Naive thymus-derived CD4-positive, alpha-beta T cell (primary cell): Measurements from ENCODE around the gene RAMP3. TPM values are rescaled to one million over a fixed set of nuclear protein-coding genes. Genes with fewer than 3 reads are reported as not detected.

Source experiments
- ATAC-seq: fragments of 150-1000 bp; cut with Tn5 transposase; 2 replicates; pipeline ENCODE4 v1.10.0; 2021; ENCODE audit warnings: mild to moderate bottlenecking, moderate library complexity
- CTCF ChIA-PET: fragments of 350-600 bp; sonication (Branson Sonifier 250); formaldehyde crosslinking; loops from one replicate; lab custom pipeline; 2021; ENCODE audit warnings: antibody characterized with exemption; lab: Charles Lee
- POLR2A ChIA-PET: fragments of 350-600 bp; sonication (Branson Sonifier 250); formaldehyde crosslinking; loops from one replicate; lab custom pipeline; 2021; ENCODE audit warnings: antibody characterized with exemption, inconsistent platforms; lab: Charles Lee
- DNase-seq, 9 donors: peaks; one replicate each; pipeline versions ENCODE4 v3.0.0 to v3.0.0-alpha.2; 2020 to 2022; ENCODE audit warnings: mixed read lengths in 1 of 9
- H3K27ac ChIP-seq: one replicate; pipeline ENCODE4 v1.7.0; 2013; ENCODE audit warnings: mild to moderate bottlenecking, low read depth, low read length, moderate library complexity
- H3K27me3 ChIP-seq, 2 donors: one replicate each; pipeline ENCODE4 v1.7.0; 2013; ENCODE audit warnings: low read length in 2 of 2, mild to moderate bottlenecking in 2 of 2, moderate library complexity in 2 of 2; ENCODE audit not compliant: control insufficient read depth in 2 of 2, insufficient read depth in 2 of 2
- H3K36me3 ChIP-seq, 3 experiments: 1 replicate in 2 of 3; 2 replicates in 1 of 3; pipeline ENCODE4 v1.7.0; 2013; ENCODE audit warnings: low read length in 3 of 3, mild to moderate bottlenecking in 3 of 3, moderate library complexity in 1 of 3; ENCODE audit not compliant: insufficient read depth in 3 of 3, control insufficient read depth in 2 of 3
- H3K4me1 ChIP-seq, 2 donors: one replicate each; pipeline ENCODE4 v1.7.0; 2013; ENCODE audit warnings: low read length in 2 of 2, mild to moderate bottlenecking in 2 of 2, moderate library complexity in 1 of 2; ENCODE audit not compliant: control insufficient read depth in 2 of 2, insufficient read depth in 2 of 2
- H3K4me3 ChIP-seq: 2 replicates; pipeline ENCODE4 v1.7.0; 2013; ENCODE audit warnings: mild to moderate bottlenecking, low read length
- H3K9me3 ChIP-seq, 3 experiments: 1 replicate in 2 of 3; 2 replicates in 1 of 3; pipeline ENCODE4 v1.7.0; 2013; ENCODE audit warnings: low read length in 3 of 3; ENCODE audit not compliant: control insufficient read depth in 2 of 3
- H3K27ac Mint-ChIP-seq, 9 donors: one replicate each; pipeline ENCODE4 v1.8.0; 2020 to 2022; ENCODE audit warnings: mixed read lengths in 9 of 9, mild to moderate bottlenecking in 8 of 9, moderate library complexity in 5 of 9, inconsistent platforms in 2 of 9
- H3K27me3 Mint-ChIP-seq, 5 donors: one replicate each; pipeline ENCODE4 v1.8.0; 2021 to 2022; ENCODE audit warnings: mixed read lengths in 5 of 5, mild to moderate bottlenecking in 1 of 5
- H3K36me3 Mint-ChIP-seq, 5 donors: one replicate each; pipeline ENCODE4 v1.8.0; 2020 to 2022; ENCODE audit warnings: mixed read lengths in 5 of 5, mild to moderate bottlenecking in 3 of 5, inconsistent platforms in 1 of 5
- H3K4me1 Mint-ChIP-seq, 7 donors: one replicate each; pipeline ENCODE4 v1.8.0; 2020 to 2022; ENCODE audit warnings: mixed read lengths in 7 of 7, mild to moderate bottlenecking in 3 of 7, inconsistent platforms in 1 of 7
- H3K4me3 Mint-ChIP-seq, 10 donors: one replicate each; pipeline ENCODE4 v1.8.0; 2020 to 2022; ENCODE audit warnings: mild to moderate bottlenecking in 10 of 10, mixed read lengths in 10 of 10, moderate library complexity in 6 of 10, inconsistent platforms in 2 of 10
- H3K9me3 Mint-ChIP-seq, 11 donors: one replicate each; pipeline ENCODE4 v1.8.0; 2020 to 2022; ENCODE audit warnings: mixed read lengths in 11 of 11, mild to moderate bottlenecking in 4 of 11, inconsistent platforms in 1 of 11, moderate library complexity in 1 of 11
- intact Hi-C, 2 donors: fragments of 100-400 bp; cut with micrococcal nuclease; formaldehyde crosslinking; loops; one replicate each; pipeline ENCODE4 v1.15.1; 2023
- polyA plus RNA-seq, 2 donors: library from polyadenylated mRNA; unstranded; fragments of 300-500 nt; fragmentation: Illumina TruSeq; gene quantifications; one replicate each; pipeline ENCODE4 v1.2.3, GENCODE V29; 2021
- total RNA-seq, 6 experiments: library from RNA in 5 of 6; stranded (reverse) in 5 of 6; gene quantifications; 1 replicate in 5 of 6; 2 replicates in 1 of 6; pipeline ENCODE4 v1.2.3 and lab custom pipeline; 2021 to 2026

The RAMP3 gene
- total and polyA plus RNA-seq, 7 experiments from 2014 or later, result 0.39 TPM; not detected in 6

DNA sequence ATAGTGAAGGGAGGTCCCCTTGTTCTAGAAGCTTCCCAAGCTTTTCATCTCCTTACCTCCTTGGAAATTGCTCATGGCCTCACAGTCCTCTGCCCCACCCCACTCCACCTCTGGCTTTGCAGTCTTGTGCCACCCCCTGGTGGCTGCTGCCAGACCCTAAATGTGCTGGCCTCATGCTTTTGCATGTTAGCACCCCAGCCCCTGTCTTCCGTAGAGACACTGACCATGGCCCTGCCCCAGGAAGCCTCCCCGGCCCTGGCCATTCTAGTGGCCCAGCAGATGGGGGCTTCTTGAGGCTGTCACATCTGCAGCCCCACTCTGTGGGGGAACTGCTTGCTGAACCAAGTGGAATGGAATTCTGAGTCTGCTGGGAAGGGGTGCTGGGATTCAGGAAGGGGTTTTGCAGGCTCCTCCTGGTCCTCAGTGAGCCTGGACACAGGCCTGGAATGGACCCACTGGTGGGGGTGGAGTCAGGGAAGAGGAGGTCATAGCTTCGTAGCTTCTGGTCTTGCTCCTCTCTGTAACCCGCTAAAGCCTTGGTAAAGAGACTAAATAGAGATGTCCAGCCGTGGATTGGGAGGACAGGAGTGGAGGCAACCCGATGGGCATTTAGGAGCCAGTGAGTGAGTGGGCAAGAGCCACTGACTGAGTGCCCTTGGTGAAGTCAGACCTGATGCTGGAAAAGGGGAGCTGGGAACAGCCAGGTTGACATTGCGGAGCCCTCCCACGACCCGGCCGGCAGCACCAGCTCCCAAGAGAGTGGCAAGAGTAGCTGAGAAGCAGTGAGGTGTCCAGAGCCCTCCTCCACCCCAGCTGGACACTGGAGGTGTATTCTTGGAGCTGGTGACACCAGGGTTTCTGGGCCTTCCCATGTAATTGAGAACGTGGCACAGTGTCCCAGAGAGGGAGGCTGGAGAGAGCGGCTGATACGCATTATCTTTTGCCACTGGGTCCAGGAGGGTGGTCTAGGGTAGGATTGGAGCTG, 20.9 kb downstream of the RAMP3 start:
- H3K9me3 Mint-ChIP-seq, result no peaks in the 10 kb centered on the region
- CTCF ChIA-PET, result no interaction called here
- no peak overlapping the region for H3K27ac ChIP-seq
- POLR2A ChIA-PET, result no interaction called here
- no peaks in the 10 kb centered on the region for H3K27me3 ChIP-seq
- H3K4me3 Mint-ChIP-seq, result no peak overlapping the region
- H3K9me3 ChIP-seq, result no peaks in the 10 kb centered on the region
- H3K36me3 ChIP-seq, result no peaks in the 10 kb centered on the region
- H3K4me1 Mint-ChIP-seq, result no peaks in the 10 kb centered on the region
- H3K27ac Mint-ChIP-seq, result peak overlapping the region in 1 of 9 donors; percentile 18
- H3K27me3 Mint-ChIP-seq, result peaks cover 0 to 19% (median 7%) of the 10 kb centered on the region in 5 donors
- ATAC-seq (no peak), DNase-seq (no peak)
- intact Hi-C loops, result no loop called here
- no peaks in the 10 kb centered on the region for H3K36me3 Mint-ChIP-seq
- no peaks in the 10 kb centered on the region for H3K4me1 ChIP-seq
- no peak overlapping the region for H3K4me3 ChIP-seq

DNA sequence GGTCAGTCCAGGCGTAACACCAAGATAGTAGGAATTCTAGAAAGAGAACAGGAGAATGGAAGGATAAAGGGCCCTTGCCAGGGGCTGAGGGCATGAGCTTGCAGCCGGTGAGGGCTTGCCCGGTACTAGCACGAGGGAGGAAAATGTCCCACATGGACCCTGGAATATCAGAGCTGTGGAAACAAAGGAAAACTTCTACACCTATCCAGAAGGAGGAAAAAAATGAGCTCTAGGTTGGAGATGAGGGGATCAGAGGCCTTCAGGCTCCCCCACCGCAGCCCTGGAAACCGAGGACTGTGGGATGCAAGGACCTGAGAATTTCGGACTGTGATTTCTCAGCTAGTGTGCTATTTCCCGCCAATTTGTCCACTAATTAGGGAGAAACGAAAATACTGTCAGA, 22.1 kb downstream of the RAMP3 start:
- H3K4me3 Mint-ChIP-seq, result no peak overlapping the region
- Histone ChIP-seq H3K27ac (no peak overlapping the region), H3K4me3 (no peak overlapping the region), H3K36me3 (no peaks in the 10 kb centered on the region), H3K9me3 (no peaks in the 10 kb centered on the region), H3K27me3 (no peaks in the 10 kb centered on the region), H3K4me1 (no peaks in the 10 kb centered on the region)
- DNase-seq (no peak), ATAC-seq (no peak)
- POLR2A ChIA-PET, result no interaction called here
- CTCF ChIA-PET, result no interaction called here
- peaks cover 0 to 19% (median 7%) of the 10 kb centered on the region in 5 donors for H3K27me3 Mint-ChIP-seq
- H3K36me3 Mint-ChIP-seq, result no peaks in the 10 kb centered on the region
- H3K27ac Mint-ChIP-seq, result no peak overlapping the region
- intact Hi-C loops, result no loop called here
- H3K4me1 Mint-ChIP-seq, result no peaks in the 10 kb centered on the region
- no peaks in the 10 kb centered on the region for H3K9me3 Mint-ChIP-seq

DNA sequence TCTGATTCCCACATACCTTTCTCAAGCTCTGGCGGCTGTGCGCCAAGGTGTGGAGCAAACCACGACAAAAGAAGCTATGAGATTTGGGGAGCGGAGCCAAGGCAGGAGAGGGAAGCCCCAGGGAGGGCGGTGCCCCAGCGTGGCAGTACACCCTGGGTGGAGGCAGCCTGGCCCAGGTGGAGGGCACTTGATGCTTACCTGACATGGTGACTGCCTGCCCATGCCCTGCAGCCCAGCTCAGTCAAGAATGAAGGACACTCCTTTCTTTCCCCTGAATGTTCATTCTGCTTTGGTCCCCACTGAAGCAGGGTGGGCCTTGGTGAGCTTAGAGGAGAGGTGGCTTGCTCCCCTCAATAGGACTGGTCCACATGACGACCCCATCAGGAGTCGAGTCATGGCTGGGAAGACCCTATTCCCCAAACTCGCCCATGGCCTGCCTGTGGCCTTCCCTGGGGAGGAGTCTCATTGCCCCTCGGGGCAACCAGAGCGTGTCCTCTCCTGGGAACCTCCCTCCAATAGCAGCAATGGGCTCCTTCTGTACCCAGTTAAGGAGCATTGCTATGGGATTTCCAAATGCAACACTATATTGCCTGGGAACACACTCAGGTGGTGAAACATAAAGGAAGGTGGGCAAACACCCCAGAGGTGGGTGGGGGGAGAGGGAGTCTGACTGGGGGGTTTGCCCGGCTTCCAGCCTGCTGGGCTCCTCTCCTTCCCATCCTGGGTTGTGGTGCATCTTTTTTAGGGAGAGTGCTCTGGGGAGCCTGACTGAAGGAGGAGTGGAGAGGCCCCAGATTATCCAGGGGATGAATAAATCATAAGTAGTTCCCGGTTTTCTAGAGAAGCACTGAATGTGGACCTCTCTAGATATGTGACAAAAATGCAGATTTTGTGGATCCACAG, 22.7 kb downstream of the RAMP3 start:
- intact Hi-C loops, result no loop called here
- no peak for DNase-seq

DNA sequence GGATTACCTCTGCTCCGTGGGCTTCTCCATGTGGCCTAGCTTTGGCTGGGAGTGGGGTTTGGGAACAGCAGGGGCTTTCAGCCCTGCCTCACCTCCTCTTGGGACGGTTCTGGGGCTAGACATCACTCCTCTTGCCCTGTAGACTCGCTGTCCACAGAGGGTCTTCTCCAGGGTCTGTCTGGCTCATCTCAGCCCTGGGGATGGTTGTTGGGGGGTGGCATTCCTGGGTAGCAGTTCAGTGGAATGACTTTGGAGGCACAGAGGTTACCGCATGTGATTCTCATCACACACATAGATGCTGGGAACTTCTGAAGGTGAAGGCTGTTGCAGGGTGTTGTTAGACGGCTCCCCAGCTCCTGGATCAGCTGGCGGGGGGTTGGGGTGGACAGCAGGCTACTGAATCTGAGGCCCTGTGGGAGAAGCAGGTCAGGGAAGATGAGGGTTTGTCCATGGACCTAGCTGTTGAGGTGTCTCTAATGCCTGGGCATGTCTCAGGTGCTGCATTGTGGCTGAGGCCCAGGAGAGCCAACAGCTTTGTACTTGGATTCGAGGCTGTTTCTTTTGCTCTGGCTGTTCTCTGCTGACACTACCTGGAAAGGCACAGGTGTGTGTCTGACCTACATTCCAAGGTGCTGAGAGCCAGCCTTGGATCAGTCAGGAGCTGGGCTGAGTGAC, 23.8 kb downstream of the RAMP3 start:
- intact Hi-C loops, result no loop called here
- no peak for DNase-seq
- H3K9me3 Mint-ChIP-seq, result no peaks in the 10 kb centered on the region

More for the DNA sequence above, 22.7 kb downstream of the RAMP3 start:
- Histone ChIP-seq H3K9me3 (no peaks in the 10 kb centered on the region), H3K27me3 (no peaks in the 10 kb centered on the region), H3K27ac (no peak overlapping the region), H3K36me3 (no peaks in the 10 kb centered on the region), H3K4me3 (no peak overlapping the region), H3K4me1 (no peaks in the 10 kb centered on the region)
- ATAC-seq, result no peak
- H3K4me1 Mint-ChIP-seq, result no peaks in the 10 kb centered on the region
- no peaks in the 10 kb centered on the region for H3K9me3 Mint-ChIP-seq
- H3K36me3 Mint-ChIP-seq, result no peaks in the 10 kb centered on the region
- no peak overlapping the region for H3K4me3 Mint-ChIP-seq
- H3K27ac Mint-ChIP-seq, result no peak overlapping the region
- CTCF ChIA-PET, result no interaction called here
- POLR2A ChIA-PET, result no interaction called here
- peaks cover 0 to 19% (median 7%) of the 10 kb centered on the region in 5 donors for H3K27me3 Mint-ChIP-seq

DNA sequence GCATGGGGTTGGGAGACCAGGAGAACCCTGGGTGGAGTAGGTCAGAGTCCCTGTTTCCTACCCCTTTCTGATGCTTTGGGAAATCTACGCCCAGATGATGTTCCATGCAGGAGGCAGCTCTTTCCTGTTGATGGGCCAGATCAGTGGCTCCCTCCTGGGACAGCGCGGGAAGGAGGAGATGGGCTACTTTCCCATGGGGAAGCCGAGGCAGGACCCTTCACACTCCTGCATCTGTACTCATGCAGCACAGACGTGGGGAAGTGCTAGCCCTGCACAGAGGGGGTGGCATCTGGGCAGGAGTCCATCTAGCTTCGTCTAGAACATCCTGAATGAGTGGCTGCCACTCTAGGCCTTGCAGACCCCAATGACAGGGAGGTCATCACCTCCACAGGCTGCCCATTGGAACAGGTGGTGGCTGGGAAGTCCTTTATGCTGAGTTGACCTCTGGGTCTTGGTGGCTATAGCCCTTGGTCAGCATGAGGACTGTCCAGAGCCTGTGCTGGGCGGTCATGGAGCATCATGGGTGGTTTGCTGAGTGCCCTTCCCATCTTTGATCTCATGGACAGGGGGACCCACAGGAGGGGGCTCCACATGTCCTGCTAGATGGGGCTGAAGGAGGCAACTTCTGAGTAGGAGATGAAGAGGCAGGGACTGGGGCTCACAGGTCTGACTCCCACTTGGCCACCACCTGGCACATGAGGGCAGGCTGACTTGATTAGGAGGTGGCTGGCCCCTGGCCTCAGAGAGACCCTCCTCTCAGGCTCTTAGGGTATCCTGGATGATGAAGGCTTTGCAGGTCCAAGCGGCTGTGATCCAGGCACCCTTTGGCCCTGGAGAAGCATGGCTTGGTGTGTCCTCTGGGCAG, 24.6 kb downstream of the RAMP3 start:
- ATAC-seq, result no peak
- no peaks in the 10 kb centered on the region for H3K4me1 ChIP-seq
- no peaks in the 10 kb centered on the region for H3K9me3 ChIP-seq
- no peaks in the 10 kb centered on the region for H3K36me3 Mint-ChIP-seq
- DNase-seq, result no peak
- H3K27me3 Mint-ChIP-seq, result peaks cover 0 to 16% (median 7%) of the 10 kb centered on the region in 5 donors
- POLR2A ChIA-PET, result no interaction called here
- CTCF ChIA-PET, result no interaction called here
- no peaks in the 10 kb centered on the region for H3K27me3 ChIP-seq
- no peaks in the 10 kb centered on the region for H3K9me3 Mint-ChIP-seq
- no peak overlapping the region for H3K4me3 ChIP-seq
- H3K27ac Mint-ChIP-seq, result no peak overlapping the region
- H3K27ac ChIP-seq, result no peak overlapping the region
- H3K4me1 Mint-ChIP-seq, result no peaks in the 10 kb centered on the region
- intact Hi-C loops, result no loop called here
- H3K36me3 ChIP-seq, result no peaks in the 10 kb centered on the region
- no peak overlapping the region for H3K4me3 Mint-ChIP-seq

More for the DNA sequence above, 23.8 kb downstream of the RAMP3 start:
- no peaks in the 10 kb centered on the region for H3K4me1 Mint-ChIP-seq
- H3K27me3 Mint-ChIP-seq, result peaks cover 0 to 17% (median 7%) of the 10 kb centered on the region in 5 donors
- Histone ChIP-seq H3K36me3 (no peaks in the 10 kb centered on the region), H3K4me3 (no peak overlapping the region), H3K9me3 (no peaks in the 10 kb centered on the region), H3K27ac (no peak overlapping the region), H3K27me3 (no peaks in the 10 kb centered on the region), H3K4me1 (no peaks in the 10 kb centered on the region)
- H3K36me3 Mint-ChIP-seq, result no peaks in the 10 kb centered on the region
- no peak overlapping the region for H3K27ac Mint-ChIP-seq
- ChIA-PET CTCF (interaction anchor here (0.7 kb wide), 1 partner anchor 232 kb away, joined by 3 read pairs; no protein-coding TSS in a partner anchor), POLR2A (no interaction called here)
- H3K4me3 Mint-ChIP-seq, result no peak overlapping the region
- no peak for ATAC-seq
